Dermis microvascular lymphatic vessel endothelial cell (primary cell): ENCODE measurements around the gene FRMD8. TPM values are rescaled to one million over a fixed set of nuclear protein-coding genes. Genes with fewer than 3 reads are reported as not detected.
"Not testable (repeated sequence)": the region's sequence is repeated elsewhere in the genome, so short reads cannot be mapped to it uniquely, and the experiment has no call there.

Source experiments
- DNase-seq, 2 donors: peaks; one replicate each; pipeline versions ENCODE4 v3.0.0 to v3.0.0-alpha.2; 2010; ENCODE audit warnings: low read depth in 2 of 2
- total RNA-seq: library from RNA; depleted of rRNA; stranded (reverse); fragments of >200 nt; gene quantifications from 2 replicates; pipeline ENCODE4 v1.2.1, GENCODE V29; 2014

The FRMD8 gene
- total RNA-seq, 1 donor from 2014 or later = 85.1 TPM

GRCh38 chr11:65413077-65413664 is 26.7 kb downstream of the FRMD8 start:
- DNase-seq = not testable (repeated sequence)

GRCh38 chr11:65414776-65415498 is 28.5 kb downstream of the FRMD8 start:
- DNase-seq = no peak

GRCh38 chr11:65415499-65416340 is 29.3 kb downstream of the FRMD8 start:
- no peak for DNase-seq

GRCh38 chr11:65416341-65416824 is 29.9 kb downstream of the FRMD8 start:
- DNase-seq = peak; percentile 70 to 86

- peak in 1 of 2 donors; percentile 23 for DNase-seq
These were observed 30.6 kb downstream of the FRMD8 start for GRCh38 chr11:65416841-65417701.

- DNase-seq = peak in 1 of 2 donors; percentile 55
These were observed 31.4 kb downstream of the FRMD8 start for GRCh38 chr11:65417702-65418430.

GRCh38 chr11:65418431-65418680 is 31.9 kb downstream of the FRMD8 start:
- DNase-seq = no peak

GRCh38 chr11:65418681-65419459 is 32.4 kb downstream of the FRMD8 start:
- peak; percentile 97 to 99 for DNase-seq

GRCh38 chr11:65419460-65419771 is 33.0 kb downstream of the FRMD8 start:
- no peak for DNase-seq

GRCh38 chr11:65419772-65420481 is 33.5 kb downstream of the FRMD8 start:
- peak in 1 of 2 donors; percentile 93 for DNase-seq

GRCh38 chr11:65420506-65420905 is 34.1 kb downstream of the FRMD8 start:
- DNase-seq = no peak

GRCh38 chr11:65420979-65421793 is 34.7 kb downstream of the FRMD8 start:
- DNase-seq = peak; percentile 87 to 98

- peak; percentile 94 to 98 for DNase-seq
These were observed 35.6 kb downstream of the FRMD8 start for GRCh38 chr11:65421794-65422632.

- peak; percentile 95 for DNase-seq
These were observed 36.4 kb downstream of the FRMD8 start, which contains the start of gene NEAT1 for GRCh38 chr11:65422633-65423515. NEAT1 (plus strand) TSS chr11:65422798.

GRCh38 chr11:65423516-65424204 is 37.2 kb downstream of the FRMD8 start:
- peak in 1 of 2 donors; percentile 29 for DNase-seq
